Adipose tissue (tissue), 3 donors: Measurements from ENCODE around the gene ZNF217. TPM values are rescaled to one million over a fixed set of nuclear protein-coding genes. Genes with fewer than 3 reads are reported as not detected.
"Not testable (repeated sequence)": the region's sequence is repeated elsewhere in the genome, so short reads cannot be mapped to it uniquely, and the experiment has no call there.

Experiments
- H3K27ac ChIP-seq: one replicate; pipeline ENCODE4 v1.5.1; 2013; ENCODE audit warnings: low read depth, low read length
- WGBS, 3 donors: extraction: QIAGEN DNeasy Blood & Tissue Kit; methylation state at CpG; one replicate each; pipeline ENCODE4 v1.1.7; 2013; 5-methylcytosine and 5-hydroxymethylcytosine counted together
- polyA plus RNA-seq, 3 donors: library from polyadenylated mRNA; stranded (reverse); fragments of 200-250 nt; gene quantifications; one replicate each; pipeline ENCODE4 v1.2.3, GENCODE V29; 2013
- donor health status: healthy with polysubstance abuse.
- donor health status: Bipolar disorder and iron deficiency.
- donor health status: healthy.

ZNF217 gene
- polyA plus RNA-seq, 3 donors = 5.7 to 17.0 (median 8.4) TPM

DNA sequence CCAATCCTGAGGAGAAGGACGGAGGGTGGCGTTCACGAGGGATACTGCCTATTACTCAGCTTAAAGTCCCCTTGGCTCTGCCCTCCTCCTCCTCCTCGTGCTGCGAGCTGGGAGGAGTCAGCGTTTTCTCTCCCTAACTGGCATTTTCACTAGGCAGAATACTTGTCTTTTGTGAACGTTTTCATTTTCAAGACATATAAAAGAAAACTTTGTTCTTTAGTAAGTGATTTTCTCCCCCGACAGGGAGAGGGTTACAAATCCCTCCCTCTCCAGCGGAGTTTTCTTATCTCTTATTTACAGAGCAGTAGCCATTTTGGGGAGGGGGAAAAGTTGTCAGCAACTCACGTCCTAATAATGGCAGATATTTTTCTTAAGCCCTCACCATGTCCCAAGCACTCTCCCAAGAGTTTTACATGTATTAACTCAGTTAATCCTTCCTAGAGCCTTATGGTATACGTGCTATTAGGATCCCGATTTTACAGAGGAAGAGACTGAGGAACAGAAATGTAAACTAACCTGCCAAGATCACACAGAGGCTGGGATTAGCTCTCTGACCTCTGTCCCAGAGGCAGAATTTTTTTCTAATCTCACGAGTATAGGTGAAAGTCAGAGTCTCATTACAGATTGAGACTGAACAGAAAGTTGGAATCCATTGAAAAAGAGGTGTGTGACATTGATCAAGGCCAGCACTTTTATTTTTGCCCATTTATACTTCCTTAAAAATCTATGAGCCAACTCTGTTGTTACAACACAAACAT, 30.0 kb upstream of the ZNF217 start:
- H3K27ac ChIP-seq = peak overlapping the region; percentile 90
- 1 to 2% (median 1%) methylated on average over 13 of the region's 13 CpGs for WGBS, 3 donors

GRCh38 chr20:53623134-53623453, 29.5 kb upstream of the ZNF217 start:
- 0 to 3% (median 1%) methylated on average over 3 of the region's 3 CpGs for WGBS, 3 donors

DNA sequence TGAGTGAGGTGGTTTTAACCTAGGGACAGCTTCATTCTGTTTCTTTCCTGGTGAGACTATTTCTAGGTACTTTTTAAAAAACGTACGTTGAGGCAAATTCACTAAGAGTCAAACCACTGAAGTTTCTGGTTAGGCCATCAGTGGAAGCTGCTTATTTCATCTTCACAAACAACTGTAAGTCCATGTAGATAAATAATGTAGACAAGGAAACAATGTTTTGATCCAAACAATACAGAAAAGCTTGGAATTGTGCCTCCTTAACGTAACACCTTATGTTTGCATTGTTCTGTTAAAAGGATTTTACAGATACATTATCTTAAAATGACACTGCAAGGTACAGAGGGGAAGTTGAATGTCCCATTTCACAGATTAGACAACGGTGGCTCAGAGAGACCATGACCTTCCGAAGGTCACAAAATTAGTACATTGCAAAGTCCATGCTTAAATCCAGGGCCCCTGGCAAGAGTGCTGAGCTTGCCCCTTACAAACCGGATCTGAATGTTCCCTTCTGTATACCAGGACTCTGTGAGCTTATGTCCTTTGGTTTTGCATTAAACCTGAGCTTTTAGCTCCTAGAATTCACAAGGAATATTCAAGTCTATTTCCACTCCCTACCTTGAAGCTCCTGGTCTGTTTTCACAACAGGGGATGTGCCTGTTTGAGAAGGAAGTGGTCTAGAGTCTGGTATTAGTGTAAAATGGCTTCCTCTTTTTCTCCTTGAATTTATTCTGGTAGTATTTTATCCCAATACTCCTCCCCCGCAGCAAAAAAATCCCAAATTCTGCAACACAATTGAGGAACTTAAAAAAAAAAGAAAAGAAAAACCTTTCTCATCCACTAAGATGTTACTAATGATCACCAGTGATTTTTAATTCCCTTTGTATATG, 28.9 kb upstream of the ZNF217 start:
- peak overlapping the region; percentile 78 for H3K27ac ChIP-seq
- 29 to 34% (median 31%) methylated on average over 7 of the region's 7 CpGs for WGBS, 3 donors

More at GRCh38 chr20:53623134-53623453, 29.5 kb upstream of the ZNF217 start:
- peak overlapping the region; percentile 90 for H3K27ac ChIP-seq

GRCh38 chr20:53621482-53622246, 28.0 kb upstream of the ZNF217 start:
- H3K27ac ChIP-seq = peak overlapping the region; percentile 38
- WGBS, 3 donors = 11 to 21% (median 18%) methylated on average over 9 of the region's 9 CpGs

- not testable (repeated sequence) for H3K27ac ChIP-seq
- 86 to 96% (median 95%) methylated on average over 11 to 12 of the region's 12 CpGs for WGBS, 3 donors
Measured at GRCh38 chr20:53618490-53619000, 24.9 kb upstream of the ZNF217 start.

- 73 to 86% (median 77%) methylated on average over 10 of the region's 10 CpGs for WGBS, 3 donors
- no peak overlapping the region for H3K27ac ChIP-seq
Measured at GRCh38 chr20:53617791-53618489, 24.3 kb upstream of the ZNF217 start.

GRCh38 chr20:53616489-53616888, 22.9 kb upstream of the ZNF217 start:
- 95 to 97% (median 95%) methylated on average over 6 of the region's 6 CpGs for WGBS, 3 donors

DNA sequence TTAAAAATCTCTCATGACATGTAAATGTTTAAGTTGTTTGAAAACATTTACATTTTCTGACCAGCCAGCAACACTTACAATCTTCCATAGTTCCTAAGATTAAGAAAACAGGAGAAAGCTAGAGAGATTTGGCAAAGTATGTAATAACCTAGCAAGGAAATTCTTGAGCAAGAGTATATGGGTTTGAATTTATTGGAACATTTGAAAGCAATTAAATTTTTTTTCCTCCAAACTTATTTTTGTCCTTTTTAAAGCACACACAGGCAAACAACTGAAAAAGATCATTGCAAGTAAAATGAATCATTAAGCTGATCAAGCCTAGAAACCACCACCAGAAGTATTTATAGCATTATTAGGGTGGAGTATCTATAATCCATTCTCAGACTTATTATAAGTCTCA, 20.1 kb upstream of the ZNF217 start:
- H3K27ac ChIP-seq = no peak overlapping the region

More at GRCh38 chr20:53616489-53616888, 22.9 kb upstream of the ZNF217 start:
- not testable (repeated sequence) for H3K27ac ChIP-seq

- 94 to 96% (median 95%) methylated on average over 8 of the region's 8 CpGs for WGBS, 3 donors
- not testable (repeated sequence) for H3K27ac ChIP-seq
Measured at GRCh38 chr20:53612289-53612688, 18.6 kb upstream of the ZNF217 start.

DNA sequence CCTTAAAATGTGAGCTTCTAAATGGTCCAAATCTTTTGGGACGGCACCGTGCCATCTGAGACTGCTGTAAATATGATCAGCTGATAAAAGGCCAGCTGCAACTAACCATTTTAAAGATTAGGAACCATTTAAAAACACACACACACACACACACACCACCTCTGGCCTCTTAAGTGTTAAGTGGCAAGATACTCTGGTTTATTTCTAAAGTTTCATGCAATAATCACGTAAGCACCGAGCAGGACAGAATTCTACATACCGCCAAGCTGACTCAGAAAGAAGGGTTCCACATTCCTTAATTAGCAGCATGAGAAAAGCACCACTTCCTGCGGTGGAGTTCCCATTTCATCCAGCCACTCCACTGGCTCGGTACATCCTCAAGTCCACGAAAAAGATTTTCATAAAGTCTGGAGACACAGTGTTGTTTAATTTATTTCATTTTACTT, 17.8 kb upstream of the ZNF217 start:
- 30 to 56% (median 33%) methylated on average over 8 of the region's 8 CpGs for WGBS, 3 donors
- no peak overlapping the region for H3K27ac ChIP-seq

DNA sequence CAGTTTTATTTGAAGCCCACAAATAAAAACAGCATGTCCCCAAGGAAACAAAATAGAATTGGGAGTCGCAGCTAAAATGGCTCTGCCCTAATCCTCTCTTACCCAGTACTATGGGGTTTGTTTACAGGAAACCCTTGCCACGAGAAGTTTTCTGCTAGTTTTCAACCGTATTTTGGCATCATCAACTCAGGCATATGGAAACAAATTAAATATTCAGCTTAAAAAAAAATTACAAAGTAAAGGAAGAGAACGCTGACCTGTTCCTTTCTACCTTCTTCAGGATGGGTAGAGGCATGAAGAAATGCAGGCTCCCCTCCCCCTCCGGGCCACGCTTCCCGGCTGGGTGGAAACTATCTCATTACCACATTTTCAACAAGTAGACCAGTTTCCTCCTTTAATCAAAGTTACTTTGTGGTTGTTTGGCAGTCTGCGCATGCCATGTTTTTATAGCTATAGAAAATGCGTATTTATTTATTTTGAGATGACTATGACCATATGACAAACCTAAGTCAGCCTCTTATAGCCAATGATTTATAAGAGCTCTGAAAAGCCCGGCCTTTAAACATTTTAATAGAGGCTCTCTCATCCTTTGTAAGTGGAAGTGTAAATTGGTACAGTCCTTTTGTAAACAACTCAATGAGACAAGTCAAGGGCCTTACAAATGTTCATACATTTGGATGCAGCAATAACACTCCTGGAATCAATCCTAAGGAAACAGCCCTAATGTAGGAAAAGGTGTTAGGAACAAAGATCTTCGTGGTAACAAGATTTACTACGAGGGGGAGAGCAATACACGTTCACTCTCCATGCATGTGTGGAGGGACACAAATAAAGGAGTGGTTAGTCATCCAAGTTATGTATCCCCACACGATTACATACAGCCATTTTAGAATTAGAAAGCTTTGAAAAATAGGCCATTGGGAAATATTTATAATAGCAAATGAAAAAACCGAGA, 16.1 kb upstream of the ZNF217 start:
- H3K27ac ChIP-seq = no peak overlapping the region
- WGBS, 3 donors = 44 to 71% (median 44%) methylated on average over 15 of the region's 15 CpGs

- no peak overlapping the region for H3K27ac ChIP-seq
- 75 to 87% (median 77%) methylated on average over 35 of the region's 35 CpGs for WGBS, 3 donors
Measured at GRCh38 chr20:53608456-53609452, 15.1 kb upstream of the ZNF217 start.

DNA sequence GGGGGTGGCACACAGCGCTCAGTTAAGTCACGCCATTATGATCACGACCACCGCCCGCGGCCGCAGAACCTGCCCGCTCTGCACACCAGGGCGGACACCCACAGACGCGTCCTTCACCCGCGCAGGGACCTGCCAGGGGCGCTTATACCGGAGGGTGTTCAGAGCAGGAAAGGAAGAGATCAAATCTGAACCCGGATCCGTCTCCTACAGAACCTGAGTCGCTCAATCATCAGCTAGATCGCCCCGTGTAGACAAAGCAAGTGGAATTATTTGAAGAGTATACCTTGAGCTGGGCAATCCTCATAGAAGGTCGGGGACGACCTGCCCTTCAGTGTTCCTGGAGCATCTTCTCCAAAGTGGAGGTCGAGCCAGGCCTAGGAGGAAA, 14.4 kb upstream of the ZNF217 start:
- H3K27ac ChIP-seq = no peak overlapping the region

GRCh38 chr20:53606364-53606985, 12.8 kb upstream of the ZNF217 start:
- 96 to 97% (median 97%) methylated on average over 8 of the region's 8 CpGs for WGBS, 3 donors
- no peak overlapping the region for H3K27ac ChIP-seq

More for the DNA sequence above, 14.4 kb upstream of the ZNF217 start:
- 89 to 98% (median 96%) methylated on average over 23 of the region's 23 CpGs for WGBS, 3 donors

DNA sequence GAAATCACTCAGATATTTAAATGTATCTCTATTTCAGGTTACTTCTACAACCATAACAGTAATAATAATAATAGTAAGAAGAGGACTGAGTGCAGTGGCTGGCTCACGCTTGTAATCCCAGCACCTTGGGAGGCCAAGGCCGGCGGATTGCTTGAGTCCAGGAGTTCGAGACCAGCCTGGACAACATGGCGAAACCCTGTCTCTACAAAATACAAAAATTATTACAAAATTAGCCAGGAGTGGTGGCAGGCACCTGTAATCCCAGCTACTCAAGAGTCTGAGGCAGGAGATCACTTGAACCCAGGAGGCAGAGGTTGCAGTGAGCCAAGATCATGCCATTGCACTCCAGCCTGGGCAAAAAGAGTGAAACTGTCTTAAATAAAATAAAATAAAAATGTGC, 11.8 kb upstream of the ZNF217 start:
- H3K27ac ChIP-seq = not testable (repeated sequence)
- 97 to 98% (median 97%) methylated on average over 5 of the region's 5 CpGs for WGBS, 3 donors
